Right lobe of liver (tissue), 4 donors: ENCODE data around the gene LRP6.

Experiments used
- CTCF ChIP-seq, 4 donors: fragments of 200-600 bp in 3 of 4; fragments of 450-650 bp in 1 of 4; IDR thresholded peaks; one replicate each; pipeline versions ENCODE4 v1.5.1 to v1.8.0; 2016 to 2022; ENCODE audit warnings: antibody characterized with exemption in 4 of 4, mild to moderate bottlenecking in 2 of 4
- POLR2A ChIP-seq: fragments of 450-650 bp; IDR thresholded peaks from one replicate; pipeline ENCODE4 v1.6.1; 2017; ENCODE audit warnings: antibody characterized with exemption, mild to moderate bottlenecking
- donor health status: DM: no; HTN: no; CAD: no.
- donor health status: DM: no; HTN: no; CAD: no.
- donor health status: DM: no; HTN: yes; CAD: no.

DNA sequence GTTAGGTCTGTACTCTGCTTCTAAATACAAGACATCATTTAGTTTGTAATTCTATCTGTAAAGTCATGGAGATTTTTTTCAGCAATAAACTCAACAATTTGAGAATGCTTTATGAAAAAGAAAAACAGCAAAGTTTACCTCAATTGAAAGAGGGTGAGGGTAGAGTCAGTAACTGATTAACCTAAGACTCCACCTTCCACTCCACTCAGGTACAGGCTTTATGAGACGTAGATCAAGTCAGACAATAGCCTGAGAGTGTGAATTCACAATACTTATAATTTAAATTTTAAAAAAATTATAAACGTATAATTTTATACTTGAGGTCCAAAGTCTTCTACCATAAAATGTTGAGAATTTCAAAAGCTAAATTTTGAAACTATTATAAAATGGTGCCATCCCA is 150.2 kb downstream of the LRP6 start:
- no peak for TF ChIP-seq CTCF (IDR thresholded peaks at IDR 0.05)
- no peak for TF ChIP-seq POLR2A
